OCI-LY7 (cell line): ENCODE measurements around the gene SEZ6L2.

ENCODE experiments used
- EZH2phosphoT487 ChIP-seq: fragments of 200-600 bp; sonication (generic); IDR thresholded peaks from 2 replicates; pipeline ENCODE4 v1.6.1; 2018; ENCODE audit warnings: low read depth, borderline replicate concordance, mild to moderate bottlenecking, mixed run types, antibody characterized with exemption, low read length, moderate library complexity, mixed read lengths
- TF ChIP-seq, protein P1 (sequence below): fragments of 200-600 bp; sonication (generic); conservative IDR thresholded peaks from 2 replicates; pipeline ENCODE4 v1.5.1; 2014; ENCODE audit warnings: mild to moderate bottlenecking, antibody characterized with exemption, low read length, moderate library complexity, mixed read lengths

DNA sequence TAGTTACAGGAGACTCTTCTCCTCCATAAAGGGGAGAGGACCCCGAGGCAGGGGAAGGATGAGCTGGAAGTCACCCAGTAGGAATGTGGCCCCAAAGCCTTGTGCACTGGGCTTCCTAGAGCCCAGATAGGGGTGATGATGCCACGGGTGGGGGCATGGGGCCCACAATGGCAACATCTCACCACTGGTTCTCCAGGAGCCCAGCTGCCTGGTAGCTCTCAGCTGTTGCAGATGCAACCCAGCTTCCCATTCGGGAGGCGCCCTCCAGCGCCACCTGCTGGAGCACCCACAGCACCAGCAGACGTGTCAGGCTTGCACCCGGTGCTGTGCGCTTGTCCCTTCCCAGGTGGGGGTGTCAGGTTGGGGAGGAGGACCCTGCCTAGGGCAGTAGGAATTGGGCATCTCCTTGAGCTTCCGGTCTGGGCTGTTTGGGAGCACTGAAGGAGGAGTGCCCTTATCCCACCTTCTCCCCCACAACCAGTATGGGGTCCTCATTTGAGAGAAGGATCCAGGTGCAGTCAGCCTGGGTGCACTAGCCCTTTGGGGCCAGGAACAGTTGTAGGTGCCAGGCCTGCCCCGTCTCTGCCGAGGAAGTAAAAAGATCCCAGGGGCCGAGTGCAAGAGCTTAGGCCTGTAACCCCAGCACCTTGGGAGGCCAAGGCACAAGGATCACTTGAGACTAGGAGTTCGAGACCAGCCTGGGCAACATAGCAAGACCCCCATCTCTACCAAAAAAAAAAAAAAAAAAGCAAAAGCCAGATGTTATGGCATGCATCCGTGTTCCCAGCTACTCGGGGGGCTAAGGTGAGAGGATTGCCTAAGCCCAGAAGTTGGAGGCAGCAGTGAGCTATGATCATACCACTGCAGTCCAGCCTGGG is 50.7 kb downstream of the SEZ6L2 start:
- TF ChIP-seq, protein P1, sequence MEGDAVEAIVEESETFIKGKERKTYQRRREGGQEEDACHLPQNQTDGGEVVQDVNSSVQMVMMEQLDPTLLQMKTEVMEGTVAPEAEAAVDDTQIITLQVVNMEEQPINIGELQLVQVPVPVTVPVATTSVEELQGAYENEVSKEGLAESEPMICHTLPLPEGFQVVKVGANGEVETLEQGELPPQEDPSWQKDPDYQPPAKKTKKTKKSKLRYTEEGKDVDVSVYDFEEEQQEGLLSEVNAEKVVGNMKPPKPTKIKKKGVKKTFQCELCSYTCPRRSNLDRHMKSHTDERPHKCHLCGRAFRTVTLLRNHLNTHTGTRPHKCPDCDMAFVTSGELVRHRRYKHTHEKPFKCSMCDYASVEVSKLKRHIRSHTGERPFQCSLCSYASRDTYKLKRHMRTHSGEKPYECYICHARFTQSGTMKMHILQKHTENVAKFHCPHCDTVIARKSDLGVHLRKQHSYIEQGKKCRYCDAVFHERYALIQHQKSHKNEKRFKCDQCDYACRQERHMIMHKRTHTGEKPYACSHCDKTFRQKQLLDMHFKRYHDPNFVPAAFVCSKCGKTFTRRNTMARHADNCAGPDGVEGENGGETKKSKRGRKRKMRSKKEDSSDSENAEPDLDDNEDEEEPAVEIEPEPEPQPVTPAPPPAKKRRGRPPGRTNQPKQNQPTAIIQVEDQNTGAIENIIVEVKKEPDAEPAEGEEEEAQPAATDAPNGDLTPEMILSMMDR = peak; percentile 93
- TF ChIP-seq EZH2phosphoT487 = no peak
